Upper lobe of left lung (tissue), 4 donors: ENCODE results near the gene MAP1B.

Experiments
- CTCF ChIP-seq, 6 experiments: fragments of 450-650 bp in 4 of 6; fragments of 200-600 bp in 2 of 6; sonication (generic) in 2 of 6; IDR thresholded peaks; one replicate each; pipeline ENCODE4 v1.5.1; 2016 to 2019; ENCODE audit warnings: antibody characterized with exemption in 6 of 6
- EP300 ChIP-seq, 4 donors: sonication (generic); formaldehyde crosslinking; IDR thresholded peaks; one replicate each; pipeline ENCODE4 v1.5.1; 2017; ENCODE audit warnings: antibody characterized with exemption in 4 of 4, control low read depth in 2 of 4

GRCh38 chr5:72096602-72097188, 10.6 kb upstream of the MAP1B start:
- TF ChIP-seq CTCF (IDR thresholded peaks at IDR 0.05) (no peak), EP300 (IDR thresholded peaks at IDR 0.05) (no peak)
